ENCODE data around the gene NEK11.

NEK11 gene

GRCh38 chr3:131142580-131142979 lies 115.9 kb downstream of the NEK11 start:
- Histone ChIP-seq H3K27me3 (no peaks in the 10 kb centered on the region), H3K27ac (no peak overlapping the region)

GRCh38 chr3:131143802-131144201 lies 117.1 kb downstream of the NEK11 start:
- H4K20me1 ChIP-seq = no peaks in the 10 kb centered on the region
- no peaks in the 10 kb centered on the region for H3K9me3 ChIP-seq (replicated peaks in 1 of 11)
- no peak overlapping the region for H3K4me3 ChIP-seq
- no peak overlapping the region for H3K4me2 ChIP-seq
- H3K27me3 ChIP-seq = no peaks in the 10 kb centered on the region
- TF ChIP-seq Cebpa-rat (IDR thresholded peaks at IDR 0.05) = no peak
- no peak overlapping the region for H3K9ac ChIP-seq
- no peaks in the 10 kb centered on the region for H3K4me1 ChIP-seq
- no peaks in the 10 kb centered on the region for H3K36me3 ChIP-seq
- no peak overlapping the region for H3K27ac ChIP-seq

More at GRCh38 chr3:131142580-131142979, 115.9 kb downstream of the NEK11 start:
- H3K36me3 ChIP-seq = no peaks in the 10 kb centered on the region
- H3K4me1 ChIP-seq = no peaks in the 10 kb centered on the region
- TF ChIP-seq Cebpa-rat (IDR thresholded peaks at IDR 0.05) = no peak
- H3K9me3 ChIP-seq (replicated peaks in 1 of 11) = no peaks in the 10 kb centered on the region
- no peaks in the 10 kb centered on the region for H4K20me1 ChIP-seq
- no peak overlapping the region for H3K4me3 ChIP-seq
- no peak overlapping the region for H3K4me2 ChIP-seq
- no peak overlapping the region for H3K9ac ChIP-seq

DNA sequence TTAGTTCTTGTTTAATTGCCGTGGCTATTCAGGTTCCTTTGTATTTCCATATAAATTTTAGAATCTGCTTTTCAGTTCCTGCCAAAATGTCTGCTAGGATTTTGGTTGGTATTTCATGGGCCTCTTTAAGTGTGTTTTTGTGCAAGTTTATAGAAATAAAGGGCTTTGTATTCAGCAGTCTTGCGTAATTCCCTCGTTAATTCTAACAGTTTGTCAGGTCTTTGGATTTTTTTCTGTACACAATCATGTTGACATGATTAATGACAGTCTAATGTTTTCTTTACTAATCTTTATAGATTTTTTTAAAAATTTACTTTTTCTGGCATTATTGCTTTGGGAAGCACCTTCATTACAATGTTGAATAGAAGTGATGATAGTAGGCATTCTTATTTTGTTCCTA lies 120.9 kb downstream of the NEK11 start:
- Histone ChIP-seq H3K36me3 (no peaks in the 10 kb centered on the region), H3K4me1 (no peaks in the 10 kb centered on the region), H3K27me3 (no peaks in the 10 kb centered on the region), H3K4me2 (no peak overlapping the region), H3K9ac (no peak overlapping the region), H3K4me3 (no peak overlapping the region), H3K27ac (no peak overlapping the region), H3K9me3 (replicated peaks in 1 of 11) (peaks cover 0 to 5% (median 0%) of the 10 kb centered on the region in 11 experiments; a peak in 2 of 22 replicates), H4K20me1 (no peaks in the 10 kb centered on the region)
- peak in 1 of 11 experiments; percentile 52; a peak in 2 of 22 replicates for TF ChIP-seq Cebpa-rat (IDR thresholded peaks at IDR 0.05)

GRCh38 chr3:131158434-131158833 lies 131.8 kb downstream of the NEK11 start:
- no peak for TF ChIP-seq Cebpa-rat (IDR thresholded peaks at IDR 0.05)
- H3K4me2 ChIP-seq = peak overlapping the region in 8 of 11 experiments; percentile 2 to 54 (median 44); a peak in 11 of 22 replicates

GRCh38 chr3:131162516-131162915 lies 135.8 kb downstream of the NEK11 start:
- Histone ChIP-seq H3K9ac (no peak overlapping the region), H3K27me3 (no peaks in the 10 kb centered on the region), H3K4me2 (peak overlapping the region; percentile 14 to 56 (median 38); a peak in 17 of 22 replicates), H3K27ac (no peak overlapping the region), H3K4me1 (peaks cover 0 to 23% (median 17%) of the 10 kb centered on the region in 10 experiments; a peak in 17 of 20 replicates), H3K36me3 (no peaks in the 10 kb centered on the region), H4K20me1 (no peaks in the 10 kb centered on the region), H3K9me3 (replicated peaks in 1 of 11) (no peaks in the 10 kb centered on the region), H3K4me3 (no peak overlapping the region)
- no peak for TF ChIP-seq Cebpa-rat (IDR thresholded peaks at IDR 0.05)

More at GRCh38 chr3:131158434-131158833, 131.8 kb downstream of the NEK11 start:
- Histone ChIP-seq H3K9me3 (replicated peaks in 1 of 11) (no peaks in the 10 kb centered on the region), H3K4me3 (no peak overlapping the region), H3K9ac (no peak overlapping the region), H4K20me1 (no peaks in the 10 kb centered on the region), H3K27ac (no peak overlapping the region), H3K4me1 (peaks cover 0 to 24% (median 17%) of the 10 kb centered on the region in 10 experiments; a peak in 17 of 20 replicates), H3K27me3 (no peaks in the 10 kb centered on the region), H3K36me3 (no peaks in the 10 kb centered on the region)

DNA sequence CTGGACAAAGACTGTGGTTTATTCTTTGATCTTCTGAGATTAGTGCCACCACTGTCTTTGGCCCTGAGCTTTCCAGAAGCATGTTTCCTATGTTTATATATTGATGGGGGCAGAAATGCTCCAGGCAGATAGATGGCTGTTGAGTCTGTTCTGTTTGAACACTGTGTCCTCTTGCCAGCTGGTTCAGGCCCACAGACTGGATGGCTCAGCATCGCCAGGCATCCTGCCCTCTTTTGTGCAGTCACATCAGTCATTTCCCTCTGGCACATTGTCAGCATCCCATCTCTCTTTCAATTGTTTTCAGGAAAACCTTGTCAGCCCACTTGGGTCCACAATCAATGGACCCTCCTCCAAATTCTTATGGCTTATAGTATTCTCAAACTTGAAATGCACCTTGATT lies 141.2 kb downstream of the NEK11 start:
- no peak overlapping the region for H3K27ac ChIP-seq
- H3K4me2 ChIP-seq = no peak overlapping the region
- TF ChIP-seq Cebpa-rat (IDR thresholded peaks at IDR 0.05) = no peak
- H3K9me3 ChIP-seq (replicated peaks in 1 of 11) = no peaks in the 10 kb centered on the region
- no peak overlapping the region for H3K4me3 ChIP-seq
- H3K36me3 ChIP-seq = no peaks in the 10 kb centered on the region
- no peaks in the 10 kb centered on the region for H4K20me1 ChIP-seq
- H3K9ac ChIP-seq = no peak overlapping the region
- peaks cover 0 to 3% (median under 1%) of the 10 kb centered on the region in 10 experiments; a peak in 9 of 20 replicates for H3K4me1 ChIP-seq
- no peaks in the 10 kb centered on the region for H3K27me3 ChIP-seq

DNA sequence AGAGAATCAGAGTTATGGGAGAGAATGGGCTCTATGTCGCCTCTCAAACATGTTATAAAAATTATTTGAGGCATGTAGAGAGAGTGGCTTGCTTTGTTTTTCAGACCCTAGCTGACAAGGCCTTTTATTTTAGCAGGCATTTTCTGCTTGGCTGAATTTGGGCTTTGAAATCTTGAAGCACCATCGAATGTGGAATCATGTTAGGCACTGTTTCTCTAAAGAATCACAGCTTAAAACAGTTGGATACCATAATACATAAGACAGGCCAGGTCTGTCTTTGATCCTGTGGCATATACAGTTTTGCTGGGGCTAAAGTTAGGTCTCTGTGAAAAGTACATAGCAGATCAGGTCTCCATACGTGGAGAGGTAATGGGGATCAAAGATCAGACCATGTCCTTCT lies 142.7 kb downstream of the NEK11 start:
- H3K36me3 ChIP-seq = no peaks in the 10 kb centered on the region
- H3K27ac ChIP-seq = no peak overlapping the region
- no peaks in the 10 kb centered on the region for H3K9me3 ChIP-seq (replicated peaks in 1 of 11)
- H3K9ac ChIP-seq = no peak overlapping the region
- no peak for TF ChIP-seq Cebpa-rat (IDR thresholded peaks at IDR 0.05)
- no peaks in the 10 kb centered on the region for H3K27me3 ChIP-seq
- H3K4me2 ChIP-seq = no peak overlapping the region
- peaks cover 0 to 4% (median under 1%) of the 10 kb centered on the region in 10 experiments; a peak in 9 of 20 replicates for H3K4me1 ChIP-seq
- no peaks in the 10 kb centered on the region for H4K20me1 ChIP-seq
- H3K4me3 ChIP-seq = no peak overlapping the region

DNA sequence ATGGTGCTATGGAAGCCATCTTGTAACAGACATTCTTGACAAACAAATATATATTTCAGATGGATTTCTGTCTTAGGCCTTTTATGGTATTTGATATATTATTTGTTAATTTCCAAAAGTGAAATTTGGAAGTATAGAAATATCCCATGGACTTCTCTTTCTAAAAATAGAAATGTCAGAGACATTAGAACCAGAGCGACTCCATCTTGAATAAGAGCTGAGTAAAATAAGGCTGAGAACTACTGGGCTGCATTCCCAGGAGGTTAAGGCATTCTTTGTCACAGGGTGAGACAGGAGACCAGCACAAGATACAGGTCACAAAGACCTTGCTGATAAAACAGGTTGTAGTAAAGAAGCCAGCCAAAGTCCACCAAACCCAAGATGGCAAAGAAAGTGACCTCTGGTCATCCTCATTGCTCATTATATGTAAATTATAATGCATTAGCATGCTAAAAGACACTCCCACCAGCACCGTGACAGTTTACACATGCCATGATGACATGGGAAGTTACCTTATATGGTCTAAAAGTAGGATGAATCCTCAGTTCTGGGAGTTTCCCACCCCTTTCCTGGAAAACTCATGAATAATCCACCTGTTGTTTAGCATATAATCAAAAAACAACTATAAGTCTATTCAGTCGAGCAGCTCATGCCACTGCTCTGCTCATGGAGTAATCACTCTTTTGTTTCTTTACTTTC lies 146.0 kb downstream of the NEK11 start:
- Histone ChIP-seq H3K4me3 (no peak overlapping the region), H3K27ac (no peak overlapping the region), H4K20me1 (no peaks in the 10 kb centered on the region), H3K9ac (no peak overlapping the region), H3K36me3 (no peaks in the 10 kb centered on the region), H3K4me1 (peaks cover 4 to 15% (median 9%) of the 10 kb centered on the region in 10 experiments), H3K9me3 (replicated peaks in 1 of 11) (no peaks in the 10 kb centered on the region), H3K27me3 (no peaks in the 10 kb centered on the region), H3K4me2 (no peak overlapping the region)
- TF ChIP-seq Cebpa-rat (IDR thresholded peaks at IDR 0.05) = no peak

- Histone ChIP-seq H3K4me3 (no peak overlapping the region), H3K4me2 (peak overlapping the region; percentile 33 to 73 (median 42); a peak in 21 of 22 replicates), H3K36me3 (no peaks in the 10 kb centered on the region), H3K27me3 (no peaks in the 10 kb centered on the region), H3K4me1 (peaks cover 4 to 15% (median 9%) of the 10 kb centered on the region in 10 experiments), H3K27ac (peak overlapping the region in 6 of 11 experiments; percentile 5 to 43 (median 13); a peak in 7 of 22 replicates), H3K9me3 (replicated peaks in 1 of 11) (no peaks in the 10 kb centered on the region), H3K9ac (no peak overlapping the region), H4K20me1 (no peaks in the 10 kb centered on the region)
- peak in 1 of 11 experiments; percentile 44; a peak in 1 of 22 replicates for TF ChIP-seq Cebpa-rat (IDR thresholded peaks at IDR 0.05)
Observed at GRCh38 chr3:131174752-131175151, 148.1 kb downstream of the NEK11 start.

Measured in BLaER1 treated with 17β-estradiol and CSF1 and Interleukin-3, amounts not matched to agents 10 nM and 100 nM (cell line).